LNCAP (cell line): Measurements from ENCODE around the gene SCARB1.

Experiments used
- TF ChIP-seq, protein P1 (sequence below): fragments of 450-650 bp; IDR thresholded peaks from 2 replicates; pipeline ENCODE4 v1.5.1; 2017; ENCODE audit warnings: mild to moderate bottlenecking

Gene SCARB1

DNA sequence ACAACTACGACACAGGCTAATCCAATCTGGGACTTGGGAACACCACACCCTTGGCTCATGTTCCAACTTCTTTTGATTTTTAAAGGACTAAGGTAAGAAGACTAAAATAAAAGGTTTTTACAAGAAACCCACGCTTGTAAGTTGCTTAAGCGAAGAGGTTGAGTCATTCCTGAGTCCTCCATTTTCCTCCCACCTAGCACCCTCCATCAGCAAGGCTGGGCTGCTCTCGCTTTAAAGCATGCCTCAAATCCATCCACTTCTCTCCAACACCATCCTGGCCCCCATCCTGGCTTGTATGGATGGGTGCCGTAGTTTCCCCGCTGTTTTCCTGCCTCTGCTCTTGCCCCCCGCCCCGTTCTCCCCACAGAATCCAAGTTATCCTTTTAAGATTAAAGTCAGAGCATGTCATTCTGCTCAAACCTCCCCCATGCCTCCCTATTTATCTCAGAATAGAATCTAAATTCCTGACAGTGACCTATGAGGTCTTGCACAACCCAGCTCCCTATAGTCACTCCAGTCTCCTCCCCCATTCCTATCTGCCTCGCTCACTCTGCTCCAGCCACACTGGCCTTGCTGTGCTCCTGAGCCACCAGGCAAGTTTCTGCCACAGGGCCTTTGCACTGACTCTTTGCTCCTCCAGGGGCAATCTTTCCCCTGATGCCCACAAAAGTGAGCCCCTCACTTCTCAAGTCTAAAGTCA is 34.5 kb downstream of the SCARB1 start:
- TF ChIP-seq, protein P1, sequence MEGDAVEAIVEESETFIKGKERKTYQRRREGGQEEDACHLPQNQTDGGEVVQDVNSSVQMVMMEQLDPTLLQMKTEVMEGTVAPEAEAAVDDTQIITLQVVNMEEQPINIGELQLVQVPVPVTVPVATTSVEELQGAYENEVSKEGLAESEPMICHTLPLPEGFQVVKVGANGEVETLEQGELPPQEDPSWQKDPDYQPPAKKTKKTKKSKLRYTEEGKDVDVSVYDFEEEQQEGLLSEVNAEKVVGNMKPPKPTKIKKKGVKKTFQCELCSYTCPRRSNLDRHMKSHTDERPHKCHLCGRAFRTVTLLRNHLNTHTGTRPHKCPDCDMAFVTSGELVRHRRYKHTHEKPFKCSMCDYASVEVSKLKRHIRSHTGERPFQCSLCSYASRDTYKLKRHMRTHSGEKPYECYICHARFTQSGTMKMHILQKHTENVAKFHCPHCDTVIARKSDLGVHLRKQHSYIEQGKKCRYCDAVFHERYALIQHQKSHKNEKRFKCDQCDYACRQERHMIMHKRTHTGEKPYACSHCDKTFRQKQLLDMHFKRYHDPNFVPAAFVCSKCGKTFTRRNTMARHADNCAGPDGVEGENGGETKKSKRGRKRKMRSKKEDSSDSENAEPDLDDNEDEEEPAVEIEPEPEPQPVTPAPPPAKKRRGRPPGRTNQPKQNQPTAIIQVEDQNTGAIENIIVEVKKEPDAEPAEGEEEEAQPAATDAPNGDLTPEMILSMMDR, result no peak

DNA sequence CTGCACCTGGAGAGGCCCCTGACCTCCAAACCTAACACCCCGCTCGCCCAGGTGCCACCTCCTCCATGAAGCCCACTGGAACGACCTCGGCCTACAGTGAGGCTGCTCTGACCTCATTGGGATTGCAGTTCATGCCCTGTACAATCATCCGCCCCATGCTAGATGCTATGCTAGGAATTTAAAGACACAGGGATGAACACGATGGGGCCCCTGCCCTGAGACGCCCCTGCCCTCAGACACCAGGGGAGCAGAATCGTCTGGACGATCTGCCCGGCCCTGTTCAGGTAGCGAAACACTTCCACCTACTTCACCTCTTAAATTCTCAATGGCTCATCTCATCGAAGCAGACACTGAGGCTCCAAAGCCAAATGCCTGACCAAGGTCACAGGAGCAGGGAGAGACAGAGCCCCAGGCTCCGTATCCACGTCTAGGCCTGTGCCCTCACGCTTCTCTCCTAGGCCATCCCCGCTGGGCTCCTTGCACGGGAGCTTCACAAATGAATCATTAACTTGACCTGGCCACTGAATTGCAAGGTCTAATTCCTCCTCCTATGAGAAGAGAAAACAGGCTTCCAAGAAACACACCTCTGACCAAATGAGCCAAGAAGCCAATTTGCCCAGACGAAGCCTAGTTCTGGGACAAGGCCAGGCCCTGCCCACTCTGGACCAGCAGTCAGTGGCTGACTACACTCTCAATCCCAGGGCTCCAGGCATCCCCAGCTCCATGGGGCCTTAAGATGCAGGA is 35.2 kb downstream of the SCARB1 start:
- TF ChIP-seq, protein P1, result no peak

DNA sequence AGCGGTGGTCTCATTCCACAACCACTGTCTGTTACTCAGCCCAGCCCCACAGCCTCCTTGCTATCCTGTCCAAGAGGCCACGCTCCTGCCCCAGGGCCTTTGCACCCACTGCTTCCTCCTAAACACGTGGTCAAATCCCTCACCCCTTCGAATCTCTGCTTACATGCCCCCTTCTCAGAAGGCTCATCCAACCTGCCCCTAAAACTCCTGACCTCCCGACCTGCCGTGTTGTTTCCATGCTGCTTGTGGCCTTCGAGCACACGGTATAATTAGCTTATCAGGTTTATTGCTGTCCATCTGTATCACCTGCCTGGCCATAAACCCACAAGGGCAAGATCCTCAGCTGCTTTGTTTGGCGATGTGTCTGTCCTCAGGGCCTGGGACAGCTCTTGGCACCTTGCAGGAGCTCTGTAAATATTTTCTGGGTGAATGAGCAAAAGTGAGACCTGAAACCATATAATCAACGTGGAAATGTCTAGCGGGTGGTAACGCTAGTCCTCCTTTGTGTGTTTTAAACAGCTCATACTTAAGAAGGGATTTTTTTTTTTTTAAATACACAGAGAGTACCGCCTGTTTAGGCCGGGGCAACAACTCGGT is 36.0 kb downstream of the SCARB1 start:
- TF ChIP-seq, protein P1, result no peak

DNA sequence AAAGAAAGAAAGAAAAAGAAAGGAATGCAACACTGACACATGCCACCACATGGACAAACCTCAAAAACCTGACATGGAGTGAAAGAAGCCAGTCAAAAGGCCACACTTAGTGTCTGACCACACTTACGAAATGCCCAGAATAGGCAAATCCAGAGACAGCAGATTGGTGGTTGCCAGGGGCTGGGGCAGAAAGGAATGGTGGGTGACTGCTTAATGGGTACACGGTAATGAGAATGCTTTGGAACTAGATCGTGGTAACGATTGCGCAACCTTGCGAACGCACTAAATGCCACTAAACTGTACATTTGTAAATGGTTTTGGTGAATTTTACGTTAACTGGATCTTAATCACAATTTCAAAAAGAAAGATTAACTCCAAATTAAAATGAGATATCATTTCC is 39.5 kb downstream of the SCARB1 start:
- TF ChIP-seq, protein P1, result no peak

DNA sequence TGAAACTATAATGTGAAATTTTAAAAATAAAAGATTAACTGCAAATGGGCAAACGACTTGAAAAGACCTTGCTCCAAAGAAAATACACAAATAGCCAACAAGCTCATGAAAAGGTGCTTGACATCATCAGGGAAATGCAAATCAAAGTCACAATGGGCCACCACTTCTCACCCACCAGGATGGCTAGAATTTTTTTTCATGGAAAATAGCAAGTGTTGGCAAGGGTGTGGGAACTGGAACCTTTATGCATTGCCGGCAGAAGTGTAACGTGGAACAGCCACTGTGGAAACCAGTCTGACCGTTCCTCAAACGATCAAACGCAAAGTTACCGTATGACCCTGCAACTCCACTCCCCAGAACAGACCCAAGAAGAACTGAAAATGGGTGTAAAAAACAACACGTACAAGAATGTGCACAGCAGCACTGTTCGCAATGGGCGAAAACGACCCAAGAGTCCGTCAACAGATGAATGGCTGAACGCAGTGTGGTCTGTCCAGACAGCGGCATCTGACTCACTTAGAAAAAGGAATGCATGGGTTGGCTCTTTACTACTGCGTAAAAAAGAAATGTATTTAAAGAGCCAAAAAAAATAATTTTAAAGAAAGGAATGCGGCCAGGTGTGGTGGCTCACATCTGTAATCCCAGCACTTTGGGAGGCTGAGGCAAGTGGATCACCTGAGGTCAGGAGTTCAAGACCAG is 40.2 kb downstream of the SCARB1 start:
- TF ChIP-seq, protein P1, result no peak

DNA sequence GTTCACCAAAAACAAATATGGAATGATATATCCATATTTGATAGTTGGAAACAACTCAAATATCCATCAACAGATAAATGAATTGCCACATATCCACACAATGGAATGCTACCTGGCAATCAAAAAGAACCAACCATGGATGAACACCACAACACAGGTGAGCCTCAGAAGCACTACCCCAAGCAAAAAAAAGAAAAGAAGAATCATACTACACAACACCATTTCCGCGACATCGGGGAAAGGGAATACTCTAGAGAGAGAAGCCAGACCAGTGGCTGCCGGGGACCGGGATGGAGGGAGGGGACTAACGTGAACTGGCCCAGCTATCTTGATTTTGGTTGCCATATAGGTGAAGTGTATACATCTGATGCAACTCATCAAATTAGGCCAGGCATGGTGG is 41.4 kb downstream of the SCARB1 start:
- TF ChIP-seq, protein P1, result no peak
